Activated CD4-positive, alpha-beta memory T cell treated with anti-CD3 and anti-CD28 coated beads for 36 hours (primary cell): ENCODE results near the gene TBC1D2B. TPM values are rescaled to one million over a fixed set of nuclear protein-coding genes. Genes with fewer than 3 reads are reported as not detected.

Experiments
- CTCF ChIA-PET: fragments of 350-600 bp; sonication (Branson Sonifier 250); formaldehyde crosslinking; loops from one replicate; lab custom pipeline; 2021; ENCODE audit warnings: antibody characterized with exemption, inconsistent platforms; lab: Charles Lee
- POLR2A ChIA-PET: fragments of 350-600 bp; sonication (Branson Sonifier 250); formaldehyde crosslinking; loops from one replicate; lab custom pipeline; 2021; ENCODE audit warnings: antibody characterized with exemption; lab: Charles Lee
- DNase-seq: peaks from one replicate; pipeline ENCODE4 v3.0.0-alpha.2; 2020
- H3K27ac Mint-ChIP-seq: one replicate; pipeline ENCODE4 v1.8.0; 2021; ENCODE audit warnings: mixed read lengths
- H3K27me3 Mint-ChIP-seq: one replicate; pipeline ENCODE4 v1.8.0; 2021; ENCODE audit warnings: mixed read lengths
- H3K36me3 Mint-ChIP-seq: one replicate; pipeline ENCODE4 v1.8.0; 2021; ENCODE audit warnings: mixed read lengths
- H3K4me1 Mint-ChIP-seq: one replicate; pipeline ENCODE4 v1.8.0; 2021; ENCODE audit warnings: low read depth, mixed read lengths
- H3K4me3 Mint-ChIP-seq: one replicate; pipeline ENCODE4 v1.8.0; 2021; ENCODE audit warnings: mild to moderate bottlenecking, mixed read lengths
- H3K9me3 Mint-ChIP-seq: one replicate; pipeline ENCODE4 v1.8.0; 2021; ENCODE audit warnings: mixed read lengths
- intact Hi-C: fragments of 100-400 bp; cut with micrococcal nuclease; formaldehyde crosslinking; loops from one replicate; pipeline ENCODE4 v1.15.1; 2023
- total RNA-seq, 2 experiments: library from RNA; stranded (reverse); gene quantifications; one replicate each; pipeline ENCODE4 v1.2.3, GENCODE V29; 2021

Gene TBC1D2B
- total RNA-seq, 2 experiments from 2014 or later: 47.9 to 57.8 TPM

DNA sequence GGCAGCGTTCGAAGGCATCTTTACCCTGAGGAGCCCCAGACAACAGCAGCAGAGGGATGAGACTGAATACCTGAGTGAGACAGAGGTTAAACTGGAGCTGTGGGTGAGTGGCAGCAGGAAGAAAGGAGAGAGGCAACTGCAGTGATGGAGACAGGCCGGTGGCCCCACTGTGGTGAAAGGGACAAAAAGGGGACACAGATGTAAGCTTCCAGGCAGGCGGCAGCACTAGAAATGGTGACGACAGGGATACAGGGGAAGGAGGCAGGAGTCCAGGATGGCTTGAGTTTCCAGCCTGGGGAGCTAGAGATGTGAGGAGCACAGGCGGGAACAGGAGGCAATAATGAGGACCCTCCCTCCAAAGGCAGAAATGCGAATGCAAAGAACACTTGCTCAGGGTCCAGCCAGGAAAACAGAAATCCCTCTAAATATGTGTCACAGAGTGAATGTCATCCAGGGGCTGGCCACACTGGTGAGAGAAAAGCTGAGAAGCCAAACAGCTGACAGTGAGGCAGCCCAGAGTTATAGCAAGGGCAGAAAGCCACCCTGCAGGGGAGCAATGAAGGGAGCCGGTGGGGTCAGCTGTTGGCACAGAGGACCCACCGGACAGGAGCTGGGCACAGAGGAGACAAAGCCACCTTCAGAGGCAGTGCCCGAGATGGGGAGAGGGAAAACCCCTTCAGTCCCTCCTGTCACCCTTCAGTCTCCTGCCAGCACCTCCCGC, 70.1 kb downstream of the TBC1D2B start:
- H3K9me3 Mint-ChIP-seq: no peaks in the 10 kb centered on the region
- H3K27me3 Mint-ChIP-seq: no peaks in the 10 kb centered on the region
- H3K36me3 Mint-ChIP-seq: peaks cover 28% of the 10 kb centered on the region
- no peak for DNase-seq
- intact Hi-C loops: no loop called here
- no peak overlapping the region for H3K4me3 Mint-ChIP-seq
- ChIA-PET POLR2A (interaction anchor here (0.6 kb wide), 1 partner anchor 42 kb away, joined by 3 read pairs; no protein-coding TSS in a partner anchor), CTCF (interaction anchor here (2.2 kb wide), 1 partner anchor 101 kb away, joined by 13 read pairs; no protein-coding TSS in a partner anchor)
- H3K27ac Mint-ChIP-seq: peak overlapping the region; percentile 65
- peaks cover 18% of the 10 kb centered on the region for H3K4me1 Mint-ChIP-seq

DNA sequence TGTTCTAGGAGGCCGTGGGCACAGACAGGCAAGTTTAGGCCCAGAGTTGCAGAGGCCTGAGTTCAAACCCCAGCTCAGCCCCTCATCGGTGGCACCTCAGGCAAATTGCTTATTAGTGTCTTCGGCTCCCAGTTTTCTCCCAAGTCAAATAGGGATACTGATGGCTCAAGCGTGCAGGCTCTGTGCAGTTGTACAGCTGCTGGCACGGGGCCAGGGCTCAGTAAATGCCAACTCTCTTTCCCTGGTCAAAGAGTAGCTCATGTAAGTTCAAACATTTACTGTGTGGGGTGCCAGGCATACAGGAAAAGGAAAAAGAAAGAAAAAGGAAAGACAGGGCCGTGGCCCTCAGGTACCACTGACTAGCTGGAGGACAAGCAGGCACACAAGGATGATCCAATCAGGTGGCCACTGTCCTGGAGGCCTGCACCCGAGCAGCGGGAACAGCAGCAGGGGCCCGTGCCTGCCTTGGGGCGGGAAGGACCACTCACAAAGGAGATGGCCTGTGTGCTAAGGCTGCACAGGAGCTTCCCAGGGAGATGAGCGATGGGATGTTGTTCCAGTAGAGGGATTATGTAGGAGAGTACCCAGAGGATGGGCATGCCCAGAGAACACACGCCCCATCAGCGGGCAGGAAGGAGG, 70.8 kb downstream of the TBC1D2B start:
- intact Hi-C loops: no loop called here
- H3K36me3 Mint-ChIP-seq: peaks cover 26% of the 10 kb centered on the region

DNA sequence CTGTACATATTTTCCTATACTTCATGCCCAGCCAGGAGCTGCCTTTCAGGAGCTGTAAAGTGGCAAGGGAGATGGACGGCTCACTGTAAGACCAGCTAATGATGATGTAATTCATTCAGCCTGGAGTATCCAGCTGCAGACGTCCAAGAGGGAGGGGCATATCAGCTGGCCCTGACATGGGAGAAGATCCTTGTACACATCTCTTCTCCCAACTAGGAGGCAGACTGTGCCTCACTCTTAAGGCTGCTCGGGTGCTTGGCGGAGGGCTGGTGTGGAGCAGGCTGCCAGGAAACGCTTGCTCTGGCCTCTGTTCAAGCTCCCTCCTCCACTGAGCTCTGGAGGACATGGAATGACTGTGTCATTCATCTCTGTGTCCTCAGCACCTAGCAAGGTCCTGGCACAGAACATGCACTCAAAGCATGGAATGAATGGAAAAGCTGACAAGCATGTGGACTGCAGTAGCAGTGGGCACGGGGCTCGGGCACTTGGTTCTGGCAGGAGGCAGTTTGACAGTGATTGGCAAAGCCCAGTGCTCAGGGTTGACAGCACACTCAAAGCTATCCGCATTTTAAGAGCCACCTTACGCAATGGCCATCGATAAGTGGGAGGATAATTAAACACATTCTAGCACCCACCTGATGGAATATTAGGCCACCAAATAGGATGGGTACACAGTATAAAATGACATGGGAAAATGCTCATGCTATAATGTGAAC, 72.4 kb downstream of the TBC1D2B start:
- Mint-ChIP-seq H3K27ac (peak overlapping the region; percentile 25), H3K36me3 (peaks cover 35% of the 10 kb centered on the region), H3K4me1 (peaks cover 19% of the 10 kb centered on the region), H3K4me3 (no peak overlapping the region), H3K9me3 (no peaks in the 10 kb centered on the region), H3K27me3 (no peaks in the 10 kb centered on the region)
- ChIA-PET POLR2A (no interaction called here), CTCF (interaction anchor here (0.6 to 3.0 kb wide), 3 partner anchors 15 to 103 kb away, joined by 3 to 34 read pairs (median 4); no protein-coding TSS in a partner anchor)
- DNase-seq: no peak
- intact Hi-C loops: no loop called here

More for the DNA sequence above, 70.8 kb downstream of the TBC1D2B start:
- no peak for DNase-seq
- Mint-ChIP-seq H3K27ac (peak overlapping the region; percentile 65), H3K9me3 (no peaks in the 10 kb centered on the region), H3K27me3 (no peaks in the 10 kb centered on the region), H3K4me3 (no peak overlapping the region), H3K4me1 (peaks cover 18% of the 10 kb centered on the region)
- ChIA-PET POLR2A (no interaction called here), CTCF (interaction anchor here (0.8 to 2.2 kb wide), 2 partner anchors 47 to 102 kb away, joined by 3 to 13 read pairs; no protein-coding TSS in a partner anchor)

- Mint-ChIP-seq H3K4me3 (no peak overlapping the region), H3K27ac (peak overlapping the region; percentile 25), H3K36me3 (peaks cover 35% of the 10 kb centered on the region), H3K9me3 (no peaks in the 10 kb centered on the region), H3K4me1 (peaks cover 19% of the 10 kb centered on the region), H3K27me3 (no peaks in the 10 kb centered on the region)
- CTCF ChIA-PET: interaction anchor here (0.6 to 3.0 kb wide), 3 partner anchors 16 to 104 kb away, joined by 3 to 34 read pairs (median 4); no protein-coding TSS in a partner anchor
- DNase-seq: peak; percentile 45
- POLR2A ChIA-PET: no interaction called here
- intact Hi-C loops: no loop called here
These were observed 73.2 kb downstream of the TBC1D2B start for GRCh38 chr15:78004222-78004727.

GRCh38 chr15:78003539-78004008, 73.9 kb downstream of the TBC1D2B start:
- ChIA-PET POLR2A (no interaction called here), CTCF (interaction anchor here (1.4 to 3.0 kb wide), 2 partner anchors 16 to 105 kb away, joined by 4 to 34 read pairs; no protein-coding TSS in a partner anchor)
- peaks cover 35% of the 10 kb centered on the region for H3K36me3 Mint-ChIP-seq
- H3K27ac Mint-ChIP-seq: peak overlapping the region; percentile 25
- no peak overlapping the region for H3K4me3 Mint-ChIP-seq
- peaks cover 19% of the 10 kb centered on the region for H3K4me1 Mint-ChIP-seq
- intact Hi-C loops: no loop called here
- no peaks in the 10 kb centered on the region for H3K27me3 Mint-ChIP-seq
- H3K9me3 Mint-ChIP-seq: no peaks in the 10 kb centered on the region
- DNase-seq: no peak

DNA sequence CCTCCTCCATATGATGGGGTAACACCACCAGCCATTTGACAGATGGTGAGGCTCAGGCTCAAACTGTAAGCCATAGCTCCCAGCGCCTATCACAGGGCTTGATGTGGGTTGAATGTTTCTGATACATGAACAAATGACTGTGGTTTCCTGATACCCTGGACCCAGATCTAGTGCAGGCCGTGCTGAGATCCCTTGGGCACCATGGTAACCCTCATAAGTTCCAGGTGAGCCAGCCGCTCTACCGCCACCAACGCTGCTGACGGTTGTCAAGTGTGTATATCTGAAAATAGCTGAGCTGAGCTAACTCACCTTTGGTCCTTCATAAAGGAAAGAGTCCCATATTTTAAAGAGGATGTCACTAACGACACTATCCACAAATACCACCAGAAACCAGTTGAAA, 74.5 kb downstream of the TBC1D2B start:
- DNase-seq: no peak
- Mint-ChIP-seq H3K9me3 (no peaks in the 10 kb centered on the region), H3K27ac (no peak overlapping the region), H3K27me3 (no peaks in the 10 kb centered on the region), H3K4me1 (peaks cover 19% of the 10 kb centered on the region), H3K4me3 (no peak overlapping the region), H3K36me3 (peaks cover 41% of the 10 kb centered on the region)
- intact Hi-C loops: no loop called here
- CTCF ChIA-PET: interaction anchor here (0.7 to 3.0 kb wide), 3 partner anchors 32 to 105 kb away, joined by 3 to 34 read pairs (median 3); no protein-coding TSS in a partner anchor
- POLR2A ChIA-PET: no interaction called here

DNA sequence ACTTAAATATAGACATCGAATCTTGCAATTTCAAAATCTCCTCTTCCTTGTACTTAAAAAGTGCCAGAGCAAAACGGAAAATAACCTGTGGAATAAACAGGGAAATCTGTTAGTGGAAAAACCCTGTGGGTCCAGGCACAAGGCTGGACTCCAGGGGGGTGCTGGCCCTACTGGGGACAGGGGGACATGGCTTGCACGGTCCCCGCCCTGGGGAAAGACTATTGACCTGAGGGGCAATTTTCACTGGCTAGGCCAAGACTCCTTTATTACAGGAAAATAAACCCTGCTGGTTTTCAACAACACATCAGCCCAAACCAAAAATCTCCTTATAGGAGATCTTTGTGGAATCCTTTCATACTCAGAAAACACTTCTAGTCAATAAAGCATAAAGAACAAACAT, 75.9 kb downstream of the TBC1D2B start:
- Mint-ChIP-seq H3K9me3 (no peaks in the 10 kb centered on the region), H3K27me3 (no peaks in the 10 kb centered on the region), H3K27ac (peak overlapping the region; percentile 59), H3K36me3 (peaks cover 39% of the 10 kb centered on the region), H3K4me1 (peaks cover 15% of the 10 kb centered on the region), H3K4me3 (no peak overlapping the region)
- ChIA-PET POLR2A (no interaction called here), CTCF (no interaction called here)
- intact Hi-C loops: no loop called here
- DNase-seq: no peak

GRCh38 chr15:78000927-78001249, 76.6 kb downstream of the TBC1D2B start:
- CTCF ChIA-PET: interaction anchor here (1.5 to 6.4 kb wide), 5 partner anchors 69 to 236 kb away, joined by 3 to 141 read pairs (median 4); partner anchors contain the start of gene CIB2

DNA sequence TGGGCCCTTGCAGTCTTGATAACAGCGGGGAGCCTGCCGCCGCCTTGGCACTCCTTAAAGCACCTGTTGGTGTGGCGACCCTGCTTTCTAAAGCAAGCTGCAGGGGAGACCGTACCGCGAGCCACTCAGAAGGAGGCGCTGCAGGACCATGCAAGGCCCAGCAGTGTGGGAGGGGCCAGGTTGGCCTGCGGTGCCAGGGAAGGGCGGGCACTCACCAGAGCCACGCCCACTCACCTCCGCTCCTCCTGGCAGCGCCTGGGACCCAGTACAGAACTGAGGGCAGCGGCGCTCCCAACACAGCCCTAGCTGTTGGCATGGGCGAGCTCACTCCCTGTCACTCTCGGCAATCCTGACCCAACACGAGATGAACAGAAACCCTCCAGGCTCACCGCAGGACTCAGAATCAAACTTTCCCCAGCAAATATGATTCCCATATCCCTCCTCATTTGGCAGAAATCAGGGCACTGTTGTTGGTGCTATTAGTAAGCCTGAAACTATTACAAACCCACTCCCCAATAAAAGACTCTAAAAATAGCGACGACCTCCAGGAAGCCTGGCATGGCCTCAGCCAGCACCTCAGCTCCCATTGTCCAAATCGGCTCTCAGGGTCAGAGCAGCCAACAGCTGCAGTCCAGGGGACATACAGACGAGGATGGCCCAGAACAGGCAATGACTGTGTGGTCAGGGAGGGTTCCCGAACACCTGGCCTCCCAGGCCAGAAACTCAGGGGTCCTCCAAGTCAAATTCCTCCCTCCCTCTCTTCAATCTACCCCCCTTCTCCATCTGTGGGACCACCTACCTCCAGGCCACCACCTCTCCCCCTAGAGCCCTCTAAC, 77.2 kb downstream of the TBC1D2B start:
- H3K27ac Mint-ChIP-seq: no peak overlapping the region
- H3K4me3 Mint-ChIP-seq: no peak overlapping the region
- peaks cover 39% of the 10 kb centered on the region for H3K36me3 Mint-ChIP-seq
- CTCF ChIA-PET: interaction anchor here (0.6 to 6.4 kb wide), 15 partner anchors 12 to 242 kb away, joined by 3 to 141 read pairs (median 4); partner anchors contain the start of gene CIB2
- no peaks in the 10 kb centered on the region for H3K9me3 Mint-ChIP-seq
- POLR2A ChIA-PET: interaction anchor here (1.2 kb wide), 1 partner anchor 10 kb away, joined by 4 read pairs; no protein-coding TSS in a partner anchor
- H3K27me3 Mint-ChIP-seq: no peaks in the 10 kb centered on the region
- peaks cover 15% of the 10 kb centered on the region for H3K4me1 Mint-ChIP-seq
- intact Hi-C loops: loop anchor here (1.0 kb wide), 1 partner anchor 108 kb away; no protein-coding TSS in a partner anchor
- DNase-seq: peak; percentile 87

More at GRCh38 chr15:78000927-78001249, 76.6 kb downstream of the TBC1D2B start:
- POLR2A ChIA-PET: no interaction called here
- peaks cover 15% of the 10 kb centered on the region for H3K4me1 Mint-ChIP-seq
- peaks cover 39% of the 10 kb centered on the region for H3K36me3 Mint-ChIP-seq
- no peaks in the 10 kb centered on the region for H3K27me3 Mint-ChIP-seq
- no peak for DNase-seq
- H3K9me3 Mint-ChIP-seq: no peaks in the 10 kb centered on the region
- no peak overlapping the region for H3K27ac Mint-ChIP-seq
- intact Hi-C loops: loop anchor here (1.0 kb wide), 1 partner anchor 107 kb away; no protein-coding TSS in a partner anchor
- H3K4me3 Mint-ChIP-seq: no peak overlapping the region

- CTCF ChIA-PET: interaction anchor here (0.6 to 6.4 kb wide), 15 partner anchors 13 to 243 kb away, joined by 3 to 141 read pairs (median 4); partner anchors contain the start of gene CIB2
- Mint-ChIP-seq H3K9me3 (no peaks in the 10 kb centered on the region), H3K4me1 (peaks cover 9% of the 10 kb centered on the region), H3K4me3 (no peak overlapping the region), H3K27ac (no peak overlapping the region), H3K36me3 (peaks cover 39% of the 10 kb centered on the region), H3K27me3 (no peaks in the 10 kb centered on the region)
- POLR2A ChIA-PET: interaction anchor here (1.2 kb wide), 1 partner anchor 11 kb away, joined by 4 read pairs; no protein-coding TSS in a partner anchor
- intact Hi-C loops: no loop called here
- DNase-seq: no peak
These were observed 78.0 kb downstream of the TBC1D2B start for GRCh38 chr15:77999486-77999885.
